Measurements from ENCODE around the gene ORM2. TPM values are rescaled to one million over a fixed set of nuclear protein-coding genes. Genes with fewer than 3 reads are reported as not detected.

ORM2 gene
- polyA plus RNA-seq, 1 of the 3 experiments (the other 2 are of a cell fraction) = not detected

- Histone ChIP-seq H3K79me2 (ENCODE audit: insufficient read depth) (no peaks in the 10 kb centered on the region), H3K9me3 (no peaks in the 10 kb centered on the region), H3K27ac (ENCODE audit: low read depth in 2 of 2, low read length in 1 of 2) (no peak overlapping the region), H3K36me3 (replicated peaks in 1 of 2; ENCODE audit: control insufficient read depth in 1 of 2, insufficient read depth in 2 of 2, low read length in 1 of 2) (no peaks in the 10 kb centered on the region), H3K27me3 (ENCODE audit: insufficient read depth) (no peaks in the 10 kb centered on the region), H3K4me2 (no peak overlapping the region), H3K4me1 (ENCODE audit: control insufficient read depth in 1 of 2, insufficient read depth in 2 of 2, low read depth in 1 of 2, low read length in 1 of 2) (peaks cover 5 to 18% of the 10 kb centered on the region in 2 experiments; a peak in 2 of 4 replicates), H3F3A (replicated peaks; ENCODE audit: insufficient read depth) (peaks cover 3% of the 10 kb centered on the region), H4K20me1 (ENCODE audit: insufficient read depth) (no peaks in the 10 kb centered on the region), H3K9me2 (no peaks in the 10 kb centered on the region), H3K4me3 (ENCODE audit: low read depth in 2 of 2, low read length in 1 of 2) (no peak overlapping the region), H2AFZ (ENCODE audit: low read depth) (no peak overlapping the region), H3K9ac (no peak overlapping the region)
- WGBS (ENCODE audit: low lambda C conversion rate) = 92% methylated on average over 3 of the region's 4 CpGs
- TF ChIP-seq USF1 (IDR thresholded peaks at IDR 0.05; ENCODE audit: borderline replicate concordance, low read depth) (no peak), EP300 (IDR thresholded peaks at IDR 0.05; ENCODE audit: borderline replicate concordance in 1 of 2, low read depth in 1 of 2, low read length in 1 of 2) (no peak), RCOR1 (IDR thresholded peaks at IDR 0.05; ENCODE audit: low read length) (no peak)
- no peak for DNase-seq
- POLR2A ChIA-PET = no interaction called here
- CTCF ChIA-PET = interaction anchor here (0.5 to 1.4 kb wide), 5 partner anchors 13 to 80 kb away, joined by 3 to 7 read pairs (median 3); no protein-coding TSS in a partner anchor
Observed at GRCh38 chr9:114370968-114371320, 41.3 kb downstream of the ORM2 start.

DNA sequence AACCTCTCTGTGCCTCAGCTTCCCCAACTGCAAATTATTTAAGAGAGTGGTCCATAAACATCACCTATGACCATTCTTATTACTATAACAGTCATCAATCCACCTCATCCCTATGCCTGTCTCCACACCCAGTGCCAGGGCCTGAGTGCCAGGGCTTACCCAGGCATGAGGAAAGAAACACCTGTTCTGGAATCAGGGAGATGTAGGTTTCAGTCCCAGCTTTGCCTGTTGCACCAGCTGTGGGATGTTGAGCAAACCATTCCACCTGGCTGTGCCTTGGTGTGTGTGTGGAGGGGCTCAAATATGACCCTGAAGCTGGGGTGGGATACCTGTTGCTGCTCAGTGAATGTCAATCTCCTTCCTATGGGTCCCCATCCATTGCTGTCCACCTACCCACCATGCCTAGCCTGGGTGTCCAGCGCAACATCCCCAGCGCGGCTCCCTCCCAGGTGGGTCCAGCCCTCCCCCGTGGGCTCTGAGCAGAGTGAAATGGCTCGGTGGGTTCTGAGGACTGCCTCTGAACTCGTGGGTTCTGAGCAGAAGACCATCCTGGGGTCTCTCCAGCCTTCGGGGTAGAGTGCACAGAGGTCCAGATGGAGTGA, 41.8 kb downstream of the ORM2 start:
- Histone ChIP-seq H3F3A (replicated peaks; ENCODE audit: insufficient read depth) (peaks cover 3% of the 10 kb centered on the region), H3K9me2 (no peaks in the 10 kb centered on the region), H3K4me3 (ENCODE audit: low read depth in 2 of 2, low read length in 1 of 2) (no peak overlapping the region), H3K4me2 (no peak overlapping the region), H3K9ac (no peak overlapping the region), H3K4me1 (ENCODE audit: control insufficient read depth in 1 of 2, insufficient read depth in 2 of 2, low read depth in 1 of 2, low read length in 1 of 2) (peaks cover 0 to 18% of the 10 kb centered on the region in 2 experiments; a peak in 1 of 4 replicates), H3K36me3 (replicated peaks in 1 of 2; ENCODE audit: control insufficient read depth in 1 of 2, insufficient read depth in 2 of 2, low read length in 1 of 2) (no peaks in the 10 kb centered on the region), H3K27ac (ENCODE audit: low read depth in 2 of 2, low read length in 1 of 2) (no peak overlapping the region), H4K20me1 (ENCODE audit: insufficient read depth) (no peaks in the 10 kb centered on the region), H3K27me3 (ENCODE audit: insufficient read depth) (no peaks in the 10 kb centered on the region), H3K9me3 (no peaks in the 10 kb centered on the region), H3K79me2 (ENCODE audit: insufficient read depth) (no peaks in the 10 kb centered on the region), H2AFZ (ENCODE audit: low read depth) (no peak overlapping the region; the same call in 1 of the 2 replicates)
- no peak for DNase-seq
- TF ChIP-seq SIN3A (IDR thresholded peaks at IDR 0.05; ENCODE audit: borderline replicate concordance, low read depth, low read length) = no peak
- TF ChIP-seq CTCF (IDR thresholded peaks at IDR 0.05) = no peak
- no peak for TF ChIP-seq POLR2AphosphoS5 (IDR thresholded peaks at IDR 0.05; ENCODE audit: low read depth, low read length)
- no peak for TF ChIP-seq MXI1 (IDR thresholded peaks at IDR 0.05; ENCODE audit: low read depth, low read length)
- no peak for TF ChIP-seq TCF12 (IDR thresholded peaks at IDR 0.05)
- no peak for TF ChIP-seq TAF1 (IDR thresholded peaks at IDR 0.05; ENCODE audit: borderline replicate concordance, low read depth, low read length)
- no peak for TF ChIP-seq NFIC (IDR thresholded peaks at IDR 0.05; ENCODE audit: borderline replicate concordance)
- TF ChIP-seq, protein P1, sequence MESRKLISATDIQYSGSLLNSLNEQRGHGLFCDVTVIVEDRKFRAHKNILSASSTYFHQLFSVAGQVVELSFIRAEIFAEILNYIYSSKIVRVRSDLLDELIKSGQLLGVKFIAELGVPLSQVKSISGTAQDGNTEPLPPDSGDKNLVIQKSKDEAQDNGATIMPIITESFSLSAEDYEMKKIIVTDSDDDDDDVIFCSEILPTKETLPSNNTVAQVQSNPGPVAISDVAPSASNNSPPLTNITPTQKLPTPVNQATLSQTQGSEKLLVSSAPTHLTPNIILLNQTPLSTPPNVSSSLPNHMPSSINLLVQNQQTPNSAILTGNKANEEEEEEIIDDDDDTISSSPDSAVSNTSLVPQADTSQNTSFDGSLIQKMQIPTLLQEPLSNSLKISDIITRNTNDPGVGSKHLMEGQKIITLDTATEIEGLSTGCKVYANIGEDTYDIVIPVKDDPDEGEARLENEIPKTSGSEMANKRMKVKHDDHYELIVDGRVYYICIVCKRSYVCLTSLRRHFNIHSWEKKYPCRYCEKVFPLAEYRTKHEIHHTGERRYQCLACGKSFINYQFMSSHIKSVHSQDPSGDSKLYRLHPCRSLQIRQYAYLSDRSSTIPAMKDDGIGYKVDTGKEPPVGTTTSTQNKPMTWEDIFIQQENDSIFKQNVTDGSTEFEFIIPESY (IDR thresholded peaks at IDR 0.05; ENCODE audit: borderline replicate concordance, low read depth) = no peak
- no peak for TF ChIP-seq CHD2 (IDR thresholded peaks at IDR 0.05; ENCODE audit: low read length, partially characterized antibody)
- no peak for TF ChIP-seq FOXM1 (IDR thresholded peaks at IDR 0.05; ENCODE audit: low read depth)
- 0% methylated on average over 1 of the region's 7 CpGs for WGBS (ENCODE audit: low lambda C conversion rate)
- ChIA-PET POLR2A (no interaction called here), CTCF (interaction anchor here (0.5 to 1.4 kb wide), 5 partner anchors 13 to 80 kb away, joined by 3 to 7 read pairs (median 3); no protein-coding TSS in a partner anchor)

All from SK-N-SH (cell line).